A673 (cell line): ENCODE measurements around the gene BLVRA.

Experiments used
- EZH2 ChIP-seq: fragments of 200-600 bp; sonication (generic); IDR thresholded peaks from 2 replicates; pipeline ENCODE4 v1.6.1; 2017; ENCODE audit warnings: borderline replicate concordance, low read depth, mild to moderate bottlenecking, mixed read lengths, antibody characterized with exemption, low read length; ENCODE audit not compliant: poor library complexity, severe bottlenecking
- TF ChIP-seq, protein P1 (sequence below): fragments of 300-800, 200-600 bp; sonication (generic); conservative IDR thresholded peaks from 2 replicates; pipeline ENCODE4 v1.5.1; 2017; ENCODE audit warnings: low read depth, mild to moderate bottlenecking, antibody characterized with exemption, low read length, moderate library complexity, mixed read lengths

DNA sequence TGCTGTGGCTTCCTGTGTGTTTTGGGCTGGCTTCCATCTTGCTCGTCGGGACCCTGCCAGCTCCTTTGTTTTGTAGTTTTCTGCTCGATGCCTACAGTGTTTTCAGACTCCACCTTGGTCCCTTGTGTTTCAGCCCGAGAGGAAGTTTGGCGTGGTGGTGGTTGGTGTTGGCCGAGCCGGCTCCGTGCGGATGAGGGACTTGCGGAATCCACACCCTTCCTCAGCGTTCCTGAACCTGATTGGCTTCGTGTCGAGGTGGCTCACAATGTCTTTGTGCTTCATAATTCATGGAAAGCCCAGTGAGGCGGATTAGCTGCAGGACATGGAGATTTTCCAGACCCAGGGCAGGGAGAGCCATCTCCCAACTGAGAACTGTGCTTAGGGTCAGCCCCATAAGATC lies 29.3 kb downstream of the BLVRA start:
- no peak for TF ChIP-seq EZH2
- TF ChIP-seq, protein P1, sequence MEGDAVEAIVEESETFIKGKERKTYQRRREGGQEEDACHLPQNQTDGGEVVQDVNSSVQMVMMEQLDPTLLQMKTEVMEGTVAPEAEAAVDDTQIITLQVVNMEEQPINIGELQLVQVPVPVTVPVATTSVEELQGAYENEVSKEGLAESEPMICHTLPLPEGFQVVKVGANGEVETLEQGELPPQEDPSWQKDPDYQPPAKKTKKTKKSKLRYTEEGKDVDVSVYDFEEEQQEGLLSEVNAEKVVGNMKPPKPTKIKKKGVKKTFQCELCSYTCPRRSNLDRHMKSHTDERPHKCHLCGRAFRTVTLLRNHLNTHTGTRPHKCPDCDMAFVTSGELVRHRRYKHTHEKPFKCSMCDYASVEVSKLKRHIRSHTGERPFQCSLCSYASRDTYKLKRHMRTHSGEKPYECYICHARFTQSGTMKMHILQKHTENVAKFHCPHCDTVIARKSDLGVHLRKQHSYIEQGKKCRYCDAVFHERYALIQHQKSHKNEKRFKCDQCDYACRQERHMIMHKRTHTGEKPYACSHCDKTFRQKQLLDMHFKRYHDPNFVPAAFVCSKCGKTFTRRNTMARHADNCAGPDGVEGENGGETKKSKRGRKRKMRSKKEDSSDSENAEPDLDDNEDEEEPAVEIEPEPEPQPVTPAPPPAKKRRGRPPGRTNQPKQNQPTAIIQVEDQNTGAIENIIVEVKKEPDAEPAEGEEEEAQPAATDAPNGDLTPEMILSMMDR, result no peak
